HCT116 (cell line): ENCODE results near the gene LRRC56. TPM values are rescaled to one million over a fixed set of nuclear protein-coding genes. Genes with fewer than 3 reads are reported as not detected.

Source experiments
- ATAC-seq: fragments of 200-7000 bp; cut with Tn5 transposase; 2 replicates; pipeline ENCODE4 v1.9.1; 2020; ENCODE audit warnings: mild to moderate bottlenecking, moderate library complexity
- BruUV-seq: library from RNA; stranded (reverse); fragments of 400-500 nt; replicated peaks from 2 replicates; lab custom pipeline; 2021; lab: Mats Ljungman, UMichigan
- CTCF ChIA-PET: fragments of 300-600 bp; sonication (Branson Sonifier 250); formaldehyde crosslinking; loops from one replicate; lab custom pipeline; 2021; ENCODE audit warnings: antibody characterized with exemption; lab: Charles Lee
- POLR2A ChIA-PET: fragments of 300-600, 350-600 bp; sonication (Branson Sonifier 250); formaldehyde crosslinking; loops from one replicate; lab custom pipeline; 2021; ENCODE audit warnings: antibody characterized with exemption; lab: Charles Lee
- RAD21 ChIA-PET, 2 experiments: fragments of 300-600 bp; sonication (Branson Sonifier 250); formaldehyde crosslinking; loops; one replicate each; lab custom pipeline; 2023; ENCODE audit warnings: low total read pairs in 2 of 2; ENCODE audit not compliant: uncharacterized antibody in 2 of 2, unreplicated experiment in 2 of 2, low non-redundant PET in 1 of 2; lab: Charles Lee
- DNase-seq: peaks from one replicate; pipeline ENCODE4 v3.0.0-alpha.2; 2010; ENCODE audit warnings: low read depth, low spot score
- H2AFZ ChIP-seq: fragments of 200-600 bp; shearing (Covaris generic), sonication (generic); 2 replicates; pipeline ENCODE4 v1.6.1; 2017; ENCODE audit warnings: low read depth, mixed run types, mixed read lengths, antibody characterized with exemption, low read length; ENCODE audit not compliant: poor library complexity, severe bottlenecking
- H3K27ac ChIP-seq: 2 replicates; pipeline ENCODE4 v1.5.1; 2012; ENCODE audit warnings: low read depth, low read length
- H3K27me3 ChIP-seq: fragments of 200-600 bp; sonication (generic); 2 replicates; pipeline ENCODE4 v1.6.1; 2016; ENCODE audit warnings: mixed run types, low read length, mixed read lengths; ENCODE audit not compliant: insufficient read depth
- H3K36me3 ChIP-seq, 2 experiments: fragments of 200-500 bp in 1 of 2; fragments of 200-600 bp in 1 of 2; sonication (Bioruptor generic) in 1 of 2; sonication (generic) in 1 of 2; 2 replicates each; pipeline versions ENCODE4 v1.5.1 to v1.6.1; 2014 to 2016; ENCODE audit warnings: low read length in 2 of 2, inconsistent platforms in 1 of 2, mixed read lengths in 1 of 2, mixed run types in 1 of 2; ENCODE audit not compliant: insufficient read depth in 2 of 2, control insufficient read depth in 1 of 2
- H3K4me1 ChIP-seq, 2 experiments: fragments of 200-600 bp in 1 of 2; sonication (generic) in 1 of 2; 2 replicates each; pipeline versions ENCODE4 v1.5.1 to v1.6.1; 2012 to 2017; ENCODE audit warnings: low read length in 2 of 2, inconsistent platforms in 1 of 2, mild to moderate bottlenecking in 1 of 2, mixed read lengths in 1 of 2, mixed run types in 1 of 2, moderate library complexity in 1 of 2; ENCODE audit not compliant: insufficient read depth in 2 of 2, control insufficient read depth in 1 of 2
- H3K4me2 ChIP-seq: fragments of 200-600 bp; sonication (generic); 2 replicates; pipeline ENCODE4 v1.6.1; 2017; ENCODE audit warnings: mixed run types, low read length, mixed read lengths
- H3K4me3 ChIP-seq, 2 experiments: fragments of 200-600 bp in 1 of 2; sonication (generic) in 1 of 2; replicated peaks in 1 of 2; 2 replicates each; pipeline ENCODE4 v1.5.1; 2011 to 2016; ENCODE audit warnings: low read length in 2 of 2, control low read depth in 1 of 2, low read depth in 1 of 2, mild to moderate bottlenecking in 1 of 2, mixed read lengths in 1 of 2, mixed run types in 1 of 2
- H3K79me2 ChIP-seq: fragments of 200-600 bp; sonication (generic); 2 replicates; pipeline ENCODE4 v1.6.1; 2017; ENCODE audit warnings: mild to moderate bottlenecking, mixed run types, low read length, moderate library complexity, mixed read lengths; ENCODE audit not compliant: insufficient read depth
- H3K9ac ChIP-seq: fragments of 200-600 bp; sonication (generic); 2 replicates; pipeline ENCODE4 v1.6.1; 2016; ENCODE audit warnings: low read length, mixed read lengths
- H3K9me2 ChIP-seq: fragments of 200-600 bp; sonication (generic), shearing (Covaris generic); 2 replicates; pipeline ENCODE4 v1.6.1; 2017; ENCODE audit warnings: mixed run types, mild to moderate bottlenecking, moderate library complexity; ENCODE audit not compliant: insufficient read depth
- H3K9me3 ChIP-seq, 2 experiments: fragments of 200-500 bp in 1 of 2; fragments of 200-600 bp in 1 of 2; sonication (Bioruptor generic) in 1 of 2; sonication (generic) in 1 of 2; 2 replicates each; pipeline ENCODE4 v1.6.1; 2014 to 2017; ENCODE audit warnings: low read length in 2 of 2, mixed read lengths in 2 of 2, inconsistent platforms in 1 of 2, low read depth in 1 of 2, mild to moderate bottlenecking in 1 of 2, mixed run types in 1 of 2, moderate library complexity in 1 of 2; ENCODE audit not compliant: control insufficient read depth in 1 of 2, insufficient read depth in 1 of 2
- H4K20me1 ChIP-seq: fragments of 200-600 bp; sonication (generic), shearing (Covaris generic); 2 replicates; pipeline ENCODE4 v1.6.1; 2017; ENCODE audit warnings: mixed run types, mild to moderate bottlenecking, moderate library complexity; ENCODE audit not compliant: insufficient read depth
- ATF3 ChIP-seq: IDR thresholded peaks from 2 replicates; pipeline ENCODE4 v1.6.1; 2012
- CBX3 ChIP-seq: IDR thresholded peaks from 2 replicates; pipeline ENCODE4 v1.6.1; 2012; ENCODE audit warnings: low read depth
- CEBPB ChIP-seq: IDR thresholded peaks from 2 replicates; pipeline ENCODE4 v1.6.1; 2012; ENCODE audit warnings: low read depth
- CTCF ChIP-seq, 3 experiments: fragments of 200-600 bp in 1 of 3; sonication (generic) in 1 of 3; IDR thresholded peaks in 2 of 3; conservative IDR thresholded peaks in 1 of 3; 2 replicates each; pipeline ENCODE4 v1.5.1; 2012 to 2017; ENCODE audit warnings: low read depth in 2 of 3, low read length in 2 of 3, antibody characterized with exemption in 1 of 3, borderline replicate concordance in 1 of 3, control low read depth in 1 of 3, mild to moderate bottlenecking in 1 of 3, mixed read lengths in 1 of 3, mixed run types in 1 of 3, moderate library complexity in 1 of 3; ENCODE audit not compliant: insufficient read depth in 1 of 3
- EZH2 ChIP-seq: fragments of 200-600 bp; sonication (generic); IDR thresholded peaks from 2 replicates; pipeline ENCODE4 v1.6.1; 2017; ENCODE audit warnings: antibody characterized with exemption, mixed run types
- FOSL1 ChIP-seq: IDR thresholded peaks from 2 replicates; pipeline ENCODE4 v1.6.1; 2012; ENCODE audit warnings: low read depth
- JUND ChIP-seq: IDR thresholded peaks from 2 replicates; pipeline ENCODE4 v1.6.1; 2012
- MAX ChIP-seq: IDR thresholded peaks from 2 replicates; pipeline ENCODE4 v1.6.1; 2012
- POLR2A ChIP-seq: IDR thresholded peaks from 2 replicates; pipeline ENCODE4 v1.7.0; 2011; ENCODE audit warnings: borderline replicate concordance; ENCODE audit not compliant: insufficient read depth, insufficient read length; ENCODE audit errors: extremely low read depth
- RAD21 ChIP-seq: IDR thresholded peaks from 2 replicates; pipeline ENCODE4 v1.6.1; 2012; ENCODE audit warnings: low read depth, mild to moderate bottlenecking
- REST ChIP-seq: IDR thresholded peaks from 2 replicates; pipeline ENCODE4 v1.6.1; 2012; ENCODE audit warnings: low read depth
- SIN3A ChIP-seq: IDR thresholded peaks from 2 replicates; pipeline ENCODE4 v1.6.1; 2012; ENCODE audit warnings: low read depth
- SP1 ChIP-seq: IDR thresholded peaks from 2 replicates; pipeline ENCODE4 v1.6.1; 2012; ENCODE audit warnings: low read depth
- SRF ChIP-seq: IDR thresholded peaks from 2 replicates; pipeline ENCODE4 v1.6.1; 2012; ENCODE audit warnings: low read depth
- TCF7L2 ChIP-seq: IDR thresholded peaks from 2 replicates; pipeline ENCODE4 v1.7.0; 2011; ENCODE audit warnings: borderline replicate concordance, inconsistent platforms; ENCODE audit not compliant: insufficient read depth, insufficient read length; ENCODE audit errors: extremely low read depth
- ZBTB33 ChIP-seq: IDR thresholded peaks from 2 replicates; pipeline ENCODE4 v1.6.1; 2011; ENCODE audit warnings: mild to moderate bottlenecking, low read length, moderate library complexity; ENCODE audit not compliant: insufficient replicate concordance; ENCODE audit errors: extremely low read depth
- ZFX ChIP-seq: fragments of 450-650 bp; IDR thresholded peaks from 2 replicates; pipeline ENCODE4 v1.6.1; 2017
- ZNF274 ChIP-seq: fragments of 200-500 bp; sonication (Bioruptor generic); IDR thresholded peaks from 2 replicates; pipeline ENCODE4 v1.6.1; 2014; ENCODE audit warnings: mild to moderate bottlenecking, low read depth, low read length, inconsistent platforms
- intact Hi-C: fragments of 100-400 bp; cut with micrococcal nuclease; formaldehyde crosslinking; loops from 2 replicates; pipeline ENCODE4 v1.10.0; 2022
- total RNA-seq: library from RNA; stranded (reverse); gene quantifications from one replicate; pipeline ENCODE4 v1.2.1, GENCODE V29; 2021; ENCODE audit not compliant: unreplicated experiment

LRRC56 gene
- total RNA-seq, 1 experiment from 2014 or later, result 9.1 TPM

- DNase-seq (no peak), ATAC-seq (no peak)
- no TSS peak for BruUV-seq
- no peaks in the 10 kb centered on the region for H3K9me3 ChIP-seq
- H3K4me1 ChIP-seq, result no peaks in the 10 kb centered on the region
- no peak overlapping the region for H3K4me3 ChIP-seq
- no peak overlapping the region for H3K9ac ChIP-seq
- no peaks in the 10 kb centered on the region; the same call in 1 of the 2 replicates for H3K79me2 ChIP-seq
- no peaks in the 10 kb centered on the region for H3K9me2 ChIP-seq
- no peak overlapping the region for H2AFZ ChIP-seq
- intact Hi-C loops, result no loop called here
- H3K27me3 ChIP-seq, result no peaks in the 10 kb centered on the region
- H3K27ac ChIP-seq, result no peak overlapping the region
- no peak overlapping the region for H3K4me2 ChIP-seq
- TF ChIP-seq SIN3A, result no peak
- no peak for TF ChIP-seq ZBTB33
- TF ChIP-seq ZFX, result no peak
- no peak for TF ChIP-seq FOSL1
- no peak for TF ChIP-seq SP1
- no peak for TF ChIP-seq RAD21
- TF ChIP-seq POLR2A, result no peak
- no peak for TF ChIP-seq TCF7L2
- no peak for TF ChIP-seq CEBPB
- TF ChIP-seq JUND, result no peak
- TF ChIP-seq SRF, result no peak
- no peak for TF ChIP-seq CBX3
- no peak for TF ChIP-seq EZH2
- no peak for TF ChIP-seq ATF3
- TF ChIP-seq REST, result no peak
- TF ChIP-seq ZNF274, result no peak
- no peak for TF ChIP-seq MAX
- TF ChIP-seq CTCF (IDR thresholded peaks at IDR 0.05 in 2 of 3, conservative IDR thresholded peaks at IDR 0.05 in 1 of 3; ENCODE audit: borderline replicate concordance in 1 of 3, insufficient read depth in 1 of 3, low read depth in 2 of 3, low read length in 2 of 3), result no peak
- ChIA-PET CTCF (no interaction called here), POLR2A (no interaction called here), RAD21 (no interaction called here)
- H3K36me3 ChIP-seq, result peaks cover 0 to 4% of the 10 kb centered on the region in 2 experiments; a peak in 2 of 4 replicates
- no peaks in the 10 kb centered on the region for H4K20me1 ChIP-seq
Measured at GRCh38 chr11:490930-491260, 46.4 kb upstream of the LRRC56 start.
